AG04449 (cell line): ENCODE measurements around the gene MYO16.

ENCODE experiments used
- CTCF ChIA-PET: fragments of 350-600 bp; formaldehyde crosslinking; extraction: SDS; loops from one replicate; lab custom pipeline; 2021; ENCODE audit warnings: antibody characterized with exemption; lab: Yijun Ruan, JAX
- POLR2A ChIA-PET: fragments of 400-600, 350-600 bp; formaldehyde crosslinking; extraction: SDS; loops from one replicate; lab custom pipeline; 2020; ENCODE audit warnings: antibody characterized with exemption, inconsistent platforms; lab: Yijun Ruan, JAX
- DNase-seq: peaks from one replicate; pipeline ENCODE4 v3.0.0-alpha.2; 2010; ENCODE audit warnings: low read depth, low spot score
- H3K4me3 ChIP-seq: 2 replicates; pipeline ENCODE4 v1.5.1; 2011; ENCODE audit warnings: low read depth, mild to moderate bottlenecking, control low read depth, low read length
- TF ChIP-seq, protein P1 (sequence below): IDR thresholded peaks from one replicate; pipeline ENCODE4 v1.5.1; 2011; ENCODE audit warnings: mild to moderate bottlenecking, moderate library complexity, low read length, control low read depth, inconsistent platforms; ENCODE audit not compliant: insufficient read depth; ENCODE audit errors: missing control alignments

MYO16 gene

DNA sequence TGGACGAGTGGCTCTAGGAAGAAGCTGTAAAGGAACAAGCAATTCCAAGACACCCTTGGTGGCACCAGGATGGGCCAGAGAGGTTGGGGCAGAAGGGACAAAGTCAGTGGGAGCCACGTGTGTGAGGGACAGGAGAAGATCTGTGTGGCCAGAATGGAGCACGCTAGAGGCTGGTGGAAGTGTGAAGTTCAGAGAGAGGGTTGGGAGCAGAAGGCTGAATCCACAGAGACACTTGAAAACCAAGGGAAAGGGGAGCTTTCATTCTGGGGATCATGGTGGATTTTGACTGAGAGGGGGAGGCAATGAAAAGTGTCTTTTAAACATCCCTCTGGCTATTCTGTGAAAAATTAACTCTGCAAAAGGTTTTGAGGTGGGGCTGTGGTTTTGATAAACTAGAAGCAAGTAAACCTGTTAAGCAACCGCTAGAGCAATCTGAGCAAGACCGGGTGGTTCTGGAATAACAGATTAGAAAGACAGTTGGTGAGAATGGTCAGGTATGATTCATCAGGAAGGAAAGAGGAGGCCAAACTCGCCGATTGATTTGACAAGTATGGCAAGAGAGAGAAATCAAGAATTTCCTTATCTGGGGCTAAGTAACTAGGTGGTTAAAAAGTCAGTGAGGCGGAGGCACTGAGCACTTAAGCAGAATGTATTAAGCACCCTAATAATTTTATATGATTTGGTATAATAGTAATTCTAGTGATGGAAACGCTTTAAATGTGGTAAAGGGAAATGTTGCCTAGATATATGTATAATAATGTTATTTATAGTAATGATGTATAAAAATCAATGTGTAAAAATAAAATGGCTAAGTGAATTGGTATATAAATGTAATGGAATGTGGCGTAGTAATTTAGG lies 140.0 kb downstream of the MYO16 start:
- no peak for DNase-seq
- TF ChIP-seq, protein P1, sequence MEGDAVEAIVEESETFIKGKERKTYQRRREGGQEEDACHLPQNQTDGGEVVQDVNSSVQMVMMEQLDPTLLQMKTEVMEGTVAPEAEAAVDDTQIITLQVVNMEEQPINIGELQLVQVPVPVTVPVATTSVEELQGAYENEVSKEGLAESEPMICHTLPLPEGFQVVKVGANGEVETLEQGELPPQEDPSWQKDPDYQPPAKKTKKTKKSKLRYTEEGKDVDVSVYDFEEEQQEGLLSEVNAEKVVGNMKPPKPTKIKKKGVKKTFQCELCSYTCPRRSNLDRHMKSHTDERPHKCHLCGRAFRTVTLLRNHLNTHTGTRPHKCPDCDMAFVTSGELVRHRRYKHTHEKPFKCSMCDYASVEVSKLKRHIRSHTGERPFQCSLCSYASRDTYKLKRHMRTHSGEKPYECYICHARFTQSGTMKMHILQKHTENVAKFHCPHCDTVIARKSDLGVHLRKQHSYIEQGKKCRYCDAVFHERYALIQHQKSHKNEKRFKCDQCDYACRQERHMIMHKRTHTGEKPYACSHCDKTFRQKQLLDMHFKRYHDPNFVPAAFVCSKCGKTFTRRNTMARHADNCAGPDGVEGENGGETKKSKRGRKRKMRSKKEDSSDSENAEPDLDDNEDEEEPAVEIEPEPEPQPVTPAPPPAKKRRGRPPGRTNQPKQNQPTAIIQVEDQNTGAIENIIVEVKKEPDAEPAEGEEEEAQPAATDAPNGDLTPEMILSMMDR = no peak
- H3K4me3 ChIP-seq = no peak overlapping the region
- ChIA-PET POLR2A (no interaction called here), CTCF (no interaction called here)

DNA sequence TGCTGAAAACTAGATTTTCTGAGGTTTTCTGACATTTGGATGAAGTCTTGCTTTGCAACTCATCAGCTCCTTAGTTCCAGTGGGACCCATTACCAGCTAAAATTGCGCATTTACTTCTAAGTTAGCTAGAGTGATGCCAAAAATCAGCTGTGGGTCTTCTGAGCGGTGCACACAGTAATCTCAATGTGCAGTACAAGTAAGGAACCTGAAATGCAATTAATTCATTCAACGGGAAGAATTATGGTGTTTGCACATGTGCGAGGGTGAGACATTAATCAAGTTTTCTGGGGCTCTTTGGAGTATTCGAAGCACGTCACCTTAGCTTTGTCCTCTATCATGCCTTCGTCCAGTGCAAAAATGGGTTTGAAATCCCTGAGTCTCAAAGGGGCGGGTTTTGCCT lies 146.2 kb downstream of the MYO16 start:
- POLR2A ChIA-PET = no interaction called here
- TF ChIP-seq, protein P1 = no peak
- no peak overlapping the region for H3K4me3 ChIP-seq
- CTCF ChIA-PET = no interaction called here
- no peak for DNase-seq

DNA sequence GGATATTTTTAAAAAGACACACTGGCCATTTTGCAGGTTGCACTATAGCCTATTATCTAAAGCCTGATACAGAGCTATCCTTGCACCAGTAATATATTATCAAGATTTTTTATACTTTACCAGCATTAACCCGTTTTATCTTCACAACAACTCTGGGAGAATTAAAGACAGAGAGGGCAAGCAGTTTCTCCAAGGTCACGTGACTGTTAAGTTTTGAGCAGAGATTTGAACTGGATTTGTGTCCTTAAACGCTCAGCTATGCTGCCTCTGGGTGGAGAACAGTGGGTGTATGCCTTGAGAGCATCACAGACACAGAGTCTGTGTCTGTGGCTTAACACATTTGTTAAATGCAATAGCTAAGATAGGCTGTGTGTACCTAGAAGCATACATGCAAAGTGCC lies 147.2 kb downstream of the MYO16 start:
- H3K4me3 ChIP-seq = no peak overlapping the region
- ChIA-PET CTCF (no interaction called here), POLR2A (no interaction called here)
- TF ChIP-seq, protein P1 = no peak
- no peak for DNase-seq

DNA sequence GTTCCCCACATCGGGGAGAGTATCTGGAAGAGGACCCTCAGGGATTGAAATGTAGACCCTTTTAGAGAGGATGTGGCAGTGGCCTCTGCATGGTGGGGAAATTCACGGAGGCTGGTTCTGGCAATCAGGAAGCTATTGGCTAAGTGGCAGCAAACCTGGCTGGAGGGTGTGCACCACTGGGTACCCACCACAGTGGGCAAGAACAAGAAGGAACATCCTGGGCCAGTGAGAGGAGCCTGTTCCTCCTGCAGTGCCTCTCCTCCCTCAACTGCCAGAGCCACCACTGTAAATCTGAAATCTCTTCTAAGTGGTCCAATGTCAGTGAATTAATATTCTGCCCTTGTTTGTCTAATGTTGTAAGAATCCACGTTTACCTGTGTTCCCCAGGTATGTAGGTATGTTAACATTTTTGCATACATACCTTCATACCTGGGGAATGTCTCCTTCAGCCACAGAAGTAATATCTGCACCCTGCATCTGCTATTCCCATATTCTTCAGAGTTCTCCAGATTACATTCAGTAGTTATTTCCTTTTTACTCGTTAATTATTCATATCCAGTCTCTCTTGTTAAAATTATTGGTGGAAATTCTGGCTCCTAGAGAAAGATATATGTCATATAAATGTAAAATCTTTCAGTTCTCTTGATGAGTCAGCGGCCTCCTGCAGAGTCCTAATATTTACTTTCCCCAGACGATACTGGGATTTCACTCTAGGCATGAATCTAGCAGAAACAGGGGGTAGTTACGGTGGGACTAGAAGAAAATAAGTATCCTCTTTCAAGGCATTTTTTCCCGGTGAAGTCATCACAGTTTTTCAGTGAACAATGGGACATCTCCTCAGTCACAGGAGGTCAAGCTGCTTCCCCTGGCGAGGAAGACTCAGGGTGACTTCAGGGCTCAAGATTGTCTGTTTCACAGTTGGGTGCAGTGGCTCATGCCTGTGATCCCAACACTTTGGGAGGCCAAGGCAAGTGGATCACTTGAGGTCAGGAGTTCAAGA lies 148.3 kb downstream of the MYO16 start:
- DNase-seq = peak; percentile 7
- H3K4me3 ChIP-seq = no peak overlapping the region
- TF ChIP-seq, protein P1 = no peak
- ChIA-PET CTCF (no interaction called here), POLR2A (no interaction called here)

DNA sequence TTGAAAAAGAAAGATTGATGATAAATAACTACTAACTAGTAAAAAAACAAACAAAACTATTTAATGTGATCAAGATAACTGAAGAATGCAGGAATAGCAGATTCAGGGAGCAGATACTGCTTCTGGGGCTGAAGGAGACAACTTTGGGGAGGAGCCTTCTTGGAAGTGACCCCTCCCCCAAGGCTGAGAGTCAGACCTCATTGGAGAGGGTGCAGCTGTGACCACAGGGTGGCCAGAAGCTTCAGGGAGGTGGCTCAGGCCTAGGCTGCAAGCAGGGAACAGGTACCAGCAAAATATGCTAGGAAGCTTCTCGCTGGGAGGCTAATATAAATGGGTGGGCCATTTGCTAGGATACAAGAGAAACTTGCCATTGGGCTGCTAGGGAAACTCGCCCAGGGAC lies 149.9 kb downstream of the MYO16 start:
- ChIA-PET POLR2A (no interaction called here), CTCF (no interaction called here)
- DNase-seq = no peak
- TF ChIP-seq, protein P1 = no peak
- no peak overlapping the region for H3K4me3 ChIP-seq

DNA sequence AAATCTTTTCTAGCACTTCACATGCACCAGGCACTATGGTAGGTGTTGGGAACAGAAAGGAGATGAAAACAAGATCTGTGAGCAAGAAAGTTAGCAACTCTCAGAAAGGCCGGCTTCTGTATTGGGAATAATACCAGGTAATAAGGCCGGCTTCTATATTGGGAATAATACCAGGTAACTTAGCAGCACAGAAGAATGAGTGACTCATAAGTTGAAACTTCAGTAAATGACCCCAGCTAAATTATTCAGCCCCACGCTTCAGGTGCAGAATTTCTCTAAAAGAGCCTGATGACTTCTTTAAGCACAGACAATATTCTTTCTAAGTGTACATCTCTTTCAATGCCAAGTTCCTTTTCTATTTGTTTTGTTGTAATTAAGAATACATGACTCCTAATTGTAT lies 151.3 kb downstream of the MYO16 start:
- no peak overlapping the region for H3K4me3 ChIP-seq
- no peak for DNase-seq
- POLR2A ChIA-PET = no interaction called here
- CTCF ChIA-PET = no interaction called here
- TF ChIP-seq, protein P1 = no peak
